GM18517 (cell line): ENCODE data around the gene ETFDH.
"Not testable (repeated sequence)": the region's sequence is repeated elsewhere in the genome, so short reads cannot be mapped to it uniquely, and the experiment has no call there.

Experiments used
- ATAC-seq: cut with Tn5 transposase; IDR thresholded peaks from one replicate; pipeline ENCODE4 v1.9.1; 2021; ENCODE audit warnings: mild to moderate bottlenecking, moderate library complexity; ENCODE audit not compliant: unreplicated experiment

Gene ETFDH

DNA sequence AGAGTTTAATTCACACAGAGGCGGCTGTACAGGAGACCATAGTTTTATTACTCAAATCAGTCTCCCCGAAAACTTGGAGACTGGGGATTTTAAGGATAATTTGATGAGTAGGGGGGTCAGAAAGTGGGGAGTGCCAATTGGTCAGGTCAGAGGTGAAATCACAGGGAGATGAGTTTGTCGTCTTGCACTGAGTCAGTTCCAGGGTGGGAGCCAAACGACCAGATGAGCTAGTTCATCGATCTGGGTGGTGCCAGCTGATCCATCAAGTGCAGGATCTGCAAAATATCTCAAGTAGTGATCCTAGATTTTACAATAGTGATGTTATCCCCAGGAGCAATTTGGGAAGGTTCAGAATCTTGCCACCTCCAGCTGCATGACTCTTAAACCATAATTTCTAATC, 4.0 kb downstream of the ETFDH start:
- ATAC-seq, result no peak

DNA sequence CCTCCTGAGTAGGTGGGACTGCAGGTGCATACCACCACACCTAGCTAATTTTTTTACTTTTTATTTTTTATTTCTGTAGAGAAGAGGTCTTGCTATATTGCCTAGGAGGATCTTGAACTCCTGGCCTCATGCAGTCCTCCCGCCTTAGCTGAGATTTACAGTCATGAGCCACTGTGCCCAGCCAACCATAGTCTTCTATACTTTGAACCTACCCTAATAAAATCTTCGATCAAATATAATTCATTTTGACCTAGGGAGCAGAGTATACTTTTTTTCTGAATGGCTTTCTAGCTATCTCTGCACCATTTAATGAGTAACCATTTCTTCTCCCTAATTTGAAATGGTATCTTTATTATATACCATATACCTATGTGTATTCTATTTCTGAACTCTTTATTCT, 6.7 kb downstream of the ETFDH start:
- ATAC-seq, result no peak

DNA sequence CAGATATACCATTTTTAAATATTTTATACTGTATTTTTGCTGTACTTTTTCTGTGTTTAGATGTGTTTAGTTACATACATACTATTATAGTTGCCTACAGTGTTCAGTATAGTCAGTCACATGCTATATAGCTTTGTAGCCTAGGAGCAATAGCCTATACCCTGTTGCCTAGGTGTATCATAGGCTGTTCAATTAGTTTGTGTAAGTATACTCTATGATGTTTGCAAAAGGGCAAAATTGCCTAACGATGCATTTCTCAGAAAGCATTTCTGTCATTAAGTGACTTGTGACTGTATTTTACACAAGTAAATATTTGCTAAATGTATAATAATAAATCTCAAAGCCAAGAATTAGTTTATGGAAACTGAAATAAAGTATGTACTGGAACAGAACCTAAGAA, 9.5 kb downstream of the ETFDH start:
- ATAC-seq, result no peak

DNA sequence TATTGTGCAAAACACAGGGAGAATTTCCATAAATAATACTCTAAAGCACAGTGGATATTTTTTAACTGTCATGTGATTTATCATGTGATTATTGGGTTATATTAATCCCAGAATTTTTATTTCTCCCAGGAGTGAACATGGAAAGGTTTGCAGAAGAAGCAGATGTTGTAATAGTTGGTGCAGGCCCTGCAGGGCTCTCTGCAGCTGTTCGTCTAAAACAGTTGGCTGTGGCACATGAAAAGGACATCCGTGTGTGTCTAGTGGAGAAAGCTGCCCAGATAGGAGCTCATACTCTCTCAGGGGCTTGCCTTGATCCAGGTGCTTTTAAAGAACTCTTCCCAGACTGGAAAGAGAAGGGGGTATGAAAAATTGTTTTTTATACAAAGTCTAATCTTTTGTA, 10.0 kb downstream of the ETFDH start:
- ATAC-seq, result no peak

DNA sequence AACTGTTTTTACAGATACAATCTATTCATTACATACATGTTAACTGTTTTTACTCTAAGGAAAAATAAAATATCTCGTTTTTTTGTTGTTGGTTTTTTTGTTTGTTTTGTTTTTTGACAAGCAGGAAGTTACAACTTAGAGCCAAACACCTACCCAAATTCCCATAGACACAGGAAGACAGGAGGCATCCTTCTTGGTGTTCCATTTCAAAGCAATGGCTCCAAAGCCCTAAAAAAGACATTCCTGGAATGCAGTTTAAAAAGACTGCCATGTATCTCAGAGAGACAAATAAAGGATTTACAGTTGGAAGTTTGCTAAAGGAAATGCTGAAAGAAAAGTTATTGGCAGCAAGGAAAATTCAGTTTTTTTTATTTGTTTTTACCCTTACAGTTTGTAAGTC, 16.7 kb downstream of the ETFDH start:
- no peak for ATAC-seq

DNA sequence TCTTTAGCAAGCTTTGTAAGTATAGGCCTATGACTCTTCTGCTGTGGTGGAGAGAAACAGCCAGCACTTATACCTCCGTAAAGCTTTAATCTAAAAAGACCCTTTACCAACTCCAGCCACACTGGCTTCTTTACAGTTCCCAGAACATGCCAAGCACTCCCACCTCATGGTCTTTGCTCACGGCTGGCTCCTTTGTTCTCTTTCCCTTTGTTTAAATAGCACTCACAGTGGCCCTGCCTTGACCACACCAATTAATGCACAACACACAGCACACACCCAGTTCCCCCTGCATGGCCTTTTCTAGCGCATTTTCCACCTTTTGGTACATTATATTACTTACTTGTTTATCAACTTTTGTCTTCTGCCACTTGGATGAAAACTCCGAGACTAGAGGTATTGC, 32.2 kb downstream of the ETFDH start:
- no peak for ATAC-seq

DNA sequence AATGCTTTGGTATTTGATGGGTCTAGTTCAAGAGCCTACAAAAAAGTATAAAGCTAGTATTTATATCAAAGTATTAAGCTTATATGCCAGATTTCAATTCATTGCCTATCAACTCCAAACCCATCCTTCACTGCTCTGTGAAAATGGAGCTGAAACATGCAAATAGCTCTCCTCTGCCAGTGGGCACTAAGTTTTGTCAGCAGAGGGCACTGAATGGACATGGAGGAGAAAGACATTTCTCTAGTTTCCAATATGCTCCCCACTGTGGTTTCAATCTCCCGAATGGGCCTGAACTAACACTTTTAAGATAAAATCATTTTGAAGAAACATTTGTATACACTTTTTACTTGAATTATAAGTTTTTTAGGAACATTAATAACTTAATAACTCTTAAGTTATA, 38.7 kb downstream of the ETFDH start:
- no peak for ATAC-seq

DNA sequence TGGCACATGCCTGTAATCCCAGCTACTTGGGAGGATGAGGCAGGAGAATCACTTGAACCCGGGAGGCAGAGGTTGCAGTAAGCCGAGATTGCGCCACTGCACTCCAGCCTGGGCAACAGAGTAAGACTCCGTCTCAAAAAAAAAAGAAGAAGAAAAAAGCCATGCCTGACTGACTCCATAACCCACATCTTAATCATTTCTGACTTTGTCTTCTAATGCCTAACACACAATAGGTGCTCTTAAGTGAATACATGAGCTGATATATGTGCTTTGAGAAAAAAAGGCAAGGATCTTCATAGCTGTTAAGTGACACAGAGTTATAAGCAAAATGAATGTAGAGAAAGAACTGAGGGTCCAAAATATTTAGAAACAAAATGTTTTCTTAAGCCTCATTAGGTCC, 40.5 kb downstream of the ETFDH start:
- not testable (repeated sequence) for ATAC-seq

DNA sequence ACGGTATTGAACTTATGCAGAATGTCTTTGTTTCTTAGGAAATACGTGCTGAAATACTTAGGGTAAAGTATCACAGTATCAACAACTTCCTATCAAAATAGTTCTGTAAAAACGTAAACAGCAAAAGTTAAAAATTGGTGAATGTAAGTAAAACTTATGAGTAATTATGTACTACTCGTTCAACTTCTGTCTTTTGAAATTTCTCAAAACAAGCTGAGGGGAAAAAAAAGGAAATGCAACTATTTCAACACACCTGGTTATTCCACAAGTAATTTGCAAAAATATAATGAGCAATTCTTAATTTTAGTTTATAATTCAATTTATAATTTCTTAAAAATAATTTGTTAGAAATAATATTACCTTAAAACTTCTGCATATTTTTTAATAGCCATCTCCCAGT, 42.8 kb downstream of the ETFDH start:
- ATAC-seq, result no peak

DNA sequence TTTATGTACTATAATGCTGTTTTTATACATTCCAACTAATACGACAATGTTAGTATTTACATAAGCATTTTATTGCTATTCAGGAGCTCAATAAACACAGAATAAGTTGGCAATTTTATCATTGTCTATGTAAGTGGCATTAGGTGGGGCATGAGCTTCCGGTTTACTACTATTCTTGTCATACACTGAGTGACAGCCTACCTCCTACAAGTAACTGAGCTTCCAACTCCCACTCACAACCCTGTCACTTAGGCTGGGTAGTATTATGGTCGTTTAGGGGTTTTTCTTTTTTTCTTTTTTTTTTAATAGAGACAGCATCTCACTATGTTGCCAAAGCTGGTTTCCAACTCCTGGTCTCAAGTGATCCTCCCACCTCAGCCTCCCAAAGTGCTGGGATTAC, 43.7 kb downstream of the ETFDH start:
- no peak for ATAC-seq

DNA sequence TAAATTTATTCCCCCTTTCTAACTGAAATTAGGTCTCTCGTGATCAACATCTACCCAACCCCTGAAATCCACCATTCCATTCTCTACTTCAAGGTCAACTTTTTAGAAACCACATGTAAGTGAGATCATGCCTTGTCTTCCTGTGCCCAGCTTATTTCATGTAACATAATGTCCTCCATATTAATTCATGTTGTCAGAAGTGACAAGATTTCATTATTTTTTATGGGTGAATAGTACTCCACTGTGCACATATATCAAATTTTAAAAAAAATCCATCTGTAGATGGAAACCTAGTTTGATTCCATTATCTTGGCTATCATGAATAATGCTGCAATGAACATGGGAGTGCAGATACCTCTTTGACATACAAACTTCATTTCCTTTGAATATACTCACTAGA, 49.6 kb downstream of the ETFDH start:
- ATAC-seq, result no peak

DNA sequence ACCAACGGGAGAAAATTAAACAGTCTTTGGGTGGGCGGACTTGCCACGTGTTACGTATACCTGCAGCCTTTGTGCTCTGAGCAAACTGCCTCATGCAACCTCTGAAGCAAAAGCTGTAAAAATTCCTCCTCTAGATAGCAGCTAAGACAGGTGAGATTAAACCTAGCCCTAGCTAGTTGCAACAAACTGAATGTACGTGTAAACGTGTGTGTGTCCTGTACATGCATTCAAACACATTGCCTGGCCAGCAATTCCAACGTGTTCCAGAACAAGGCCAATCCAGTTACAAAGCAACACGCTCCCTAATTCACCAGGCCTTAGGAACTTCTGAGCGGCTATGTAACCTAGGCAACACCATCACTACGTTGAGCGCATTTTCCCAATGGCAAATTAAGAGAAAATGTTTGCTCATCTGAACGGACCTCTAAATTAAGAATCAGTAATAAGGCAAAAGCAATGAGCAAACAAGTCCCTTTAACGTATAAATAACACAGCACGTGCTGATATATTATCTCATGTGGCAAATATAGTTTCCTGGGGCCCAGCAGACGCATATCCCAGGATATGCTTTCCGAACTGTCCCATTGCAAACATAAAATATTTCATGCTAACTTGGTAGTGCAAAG, 50.3 kb downstream of the ETFDH start:
- ATAC-seq, result peak; percentile 22

DNA sequence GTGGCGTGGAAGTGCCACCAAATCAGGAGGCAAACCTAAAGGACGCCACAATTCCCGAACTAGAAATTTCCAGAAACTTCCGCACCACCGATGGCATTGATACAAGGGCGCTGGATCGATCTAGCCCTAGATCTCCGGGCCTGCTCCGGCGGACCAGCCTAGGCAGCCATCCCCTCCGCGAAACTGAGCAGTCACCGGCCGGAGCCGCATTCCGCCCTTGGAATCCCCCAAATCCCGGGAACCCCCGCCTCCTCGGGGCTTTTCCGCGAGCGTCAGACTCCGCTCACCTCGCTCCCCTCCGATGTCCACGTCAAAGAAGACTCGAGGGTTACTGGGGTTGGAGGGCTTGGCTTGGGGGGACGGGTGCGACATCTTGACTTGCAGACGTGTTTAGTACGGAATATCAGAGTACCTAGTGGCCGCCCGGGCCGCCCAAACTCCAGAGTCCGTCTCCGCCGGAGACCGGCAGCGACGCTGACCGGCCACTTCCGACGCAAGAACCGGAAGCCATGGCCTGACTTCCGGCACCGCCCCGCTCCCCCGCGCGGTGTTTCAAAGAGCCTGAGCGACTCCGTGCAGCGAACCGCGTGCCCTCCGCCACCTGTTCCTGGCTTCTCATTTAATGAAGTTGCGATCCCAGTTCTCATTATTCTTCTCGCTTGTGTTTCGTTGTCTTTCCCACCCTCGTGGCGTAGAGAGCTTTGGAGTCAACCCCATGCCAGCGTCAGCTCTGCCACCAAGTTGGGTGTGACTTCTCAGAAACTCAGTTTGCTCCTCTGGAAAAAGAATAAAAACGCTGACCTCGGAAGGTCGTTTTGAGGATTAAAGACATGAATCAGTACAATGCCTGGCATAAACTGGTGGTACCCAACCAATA, 51.1 kb downstream of the ETFDH start, which contains the start of gene PPID:
Gene PPID, minus strand, starts transcription at position 480 of the 877 bp plus-strand sequence. Its CDS starts 108 bp downstream, at position 372.
- peak; percentile 93 for ATAC-seq

DNA sequence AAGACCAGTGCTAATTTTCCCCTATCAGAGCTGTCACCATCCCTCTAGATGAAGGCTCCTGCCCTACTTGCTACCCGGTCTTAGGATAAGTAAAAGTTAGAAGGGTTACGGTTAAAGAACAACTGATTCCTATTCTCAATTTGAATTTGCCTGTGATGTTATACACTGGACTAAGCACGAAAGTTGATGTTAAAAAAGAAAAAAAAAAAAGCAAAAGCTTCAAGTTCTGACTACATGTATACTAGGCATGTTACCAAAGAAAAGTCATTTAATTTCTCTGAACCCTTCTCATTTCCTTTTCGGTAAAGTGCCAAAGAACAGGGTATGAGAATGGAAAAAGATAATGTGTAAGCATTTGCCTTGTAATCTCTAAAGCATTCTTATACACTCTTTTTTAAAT, 52.5 kb downstream of the ETFDH start:
- no peak for ATAC-seq

DNA sequence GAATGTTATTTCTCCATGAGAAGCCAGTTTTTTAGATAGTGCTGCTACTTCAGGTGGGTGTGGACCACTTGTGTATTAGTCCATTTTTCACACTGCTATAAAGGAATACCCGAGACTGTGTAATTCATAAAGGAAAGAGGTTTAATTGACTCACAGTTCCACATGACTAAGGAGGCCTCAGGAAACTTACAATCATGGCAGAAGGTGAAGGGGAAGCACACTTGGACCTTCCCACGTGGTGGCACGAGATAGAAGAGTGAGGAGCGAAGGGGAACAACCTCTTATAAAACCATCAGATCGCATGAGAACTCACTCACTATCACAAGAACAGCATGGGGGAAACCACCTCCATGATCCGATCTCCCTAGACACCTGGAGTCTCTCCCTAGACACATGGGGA, 54.5 kb downstream of the ETFDH start:
- ATAC-seq, result no peak

DNA sequence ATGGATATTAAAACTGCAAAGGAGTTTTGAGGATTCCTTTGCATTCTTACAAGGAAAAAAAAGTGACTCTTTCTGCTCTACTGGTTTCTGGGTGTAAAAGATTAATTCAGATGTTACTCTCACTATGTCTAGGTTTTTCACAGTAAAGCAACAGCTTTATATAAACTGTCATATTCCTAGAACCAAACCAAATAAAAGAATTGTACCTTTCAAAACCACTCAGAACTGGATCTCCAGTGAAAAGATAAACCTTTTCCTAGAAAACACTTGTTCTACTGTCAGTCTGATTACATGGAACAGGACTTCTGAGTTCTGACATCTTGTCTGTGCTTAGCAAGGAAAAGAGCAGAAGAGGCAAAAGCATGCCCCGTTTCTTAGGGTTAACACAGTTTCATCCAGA, 56.1 kb downstream of the ETFDH start:
- no peak for ATAC-seq

DNA sequence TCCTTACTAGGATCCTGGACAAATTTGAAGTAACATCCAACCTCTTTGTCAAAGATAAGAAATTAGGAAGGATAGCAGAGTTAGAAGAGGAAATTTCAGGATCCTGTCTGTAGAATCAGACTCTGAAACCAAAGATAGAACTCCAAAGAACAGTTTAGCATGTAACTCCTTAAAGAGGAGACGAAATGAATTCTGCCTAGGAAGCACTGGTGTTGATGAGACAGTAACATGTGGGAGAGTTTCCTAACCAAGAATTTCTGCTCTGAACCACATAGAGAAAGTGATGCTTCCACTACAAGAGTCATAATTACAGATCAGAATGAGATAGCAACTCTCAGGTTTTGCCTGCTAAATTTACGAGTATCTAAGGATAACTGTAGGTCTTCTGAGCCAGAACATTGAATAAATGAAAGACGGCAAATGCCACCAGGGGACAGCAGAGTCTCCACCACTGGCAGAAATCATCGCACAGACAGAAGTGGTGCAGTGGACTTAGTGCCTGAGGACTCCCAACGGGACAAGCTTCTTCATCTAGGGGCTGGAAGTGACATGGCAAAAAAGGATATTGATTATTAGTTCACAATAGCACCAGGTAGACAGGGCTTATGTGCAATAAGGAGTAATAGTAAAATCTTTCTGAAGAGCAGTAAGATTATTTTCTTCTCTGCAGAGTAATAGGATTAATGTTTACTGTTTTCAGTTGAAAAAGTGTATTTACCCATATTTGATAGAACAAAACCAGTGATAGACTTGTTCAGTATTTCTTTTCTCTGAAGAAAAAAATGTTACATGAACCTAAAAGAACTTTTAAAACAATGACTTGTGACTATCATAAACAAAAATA, 57.8 kb downstream of the ETFDH start:
- peak; percentile 91 for ATAC-seq

DNA sequence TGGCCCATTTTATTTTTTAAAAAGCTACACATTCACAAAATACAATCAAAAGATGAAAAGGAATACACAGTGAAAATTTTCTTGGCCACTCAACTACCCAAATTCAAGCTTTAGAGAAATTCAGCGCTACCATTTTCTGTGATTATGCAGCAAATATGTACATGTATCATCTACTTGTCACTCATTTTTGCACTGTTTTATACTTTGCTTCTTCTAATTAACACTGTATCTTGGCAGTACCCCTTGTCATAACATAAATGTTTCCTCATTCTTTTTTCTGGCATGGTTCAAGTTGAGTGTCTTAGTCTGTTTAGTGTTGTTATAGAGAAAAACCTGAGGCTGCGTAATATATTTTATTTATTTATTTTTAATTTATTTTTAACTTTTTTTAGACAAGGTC, 66.8 kb downstream of the ETFDH start:
- ATAC-seq, result no peak

DNA sequence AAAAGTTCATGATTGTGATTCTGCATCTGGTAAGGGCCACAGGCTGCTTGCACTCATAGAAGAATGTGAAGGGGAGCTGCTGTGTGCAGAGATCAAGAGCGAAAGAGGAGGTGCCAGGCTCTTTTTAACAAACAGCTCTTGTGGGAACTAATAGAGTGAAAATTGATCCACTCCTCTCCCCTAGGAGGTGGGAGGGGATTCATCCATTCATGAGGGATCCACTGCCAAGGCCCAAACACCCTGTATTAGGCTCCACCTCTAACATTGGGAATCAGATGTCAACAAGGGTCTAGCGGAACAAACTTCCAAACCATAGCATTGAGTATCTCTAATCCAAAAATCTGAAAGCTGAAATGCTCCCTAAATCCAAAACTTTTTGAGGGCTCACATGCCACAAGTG, 67.5 kb downstream of the ETFDH start:
- ATAC-seq, result no peak

DNA sequence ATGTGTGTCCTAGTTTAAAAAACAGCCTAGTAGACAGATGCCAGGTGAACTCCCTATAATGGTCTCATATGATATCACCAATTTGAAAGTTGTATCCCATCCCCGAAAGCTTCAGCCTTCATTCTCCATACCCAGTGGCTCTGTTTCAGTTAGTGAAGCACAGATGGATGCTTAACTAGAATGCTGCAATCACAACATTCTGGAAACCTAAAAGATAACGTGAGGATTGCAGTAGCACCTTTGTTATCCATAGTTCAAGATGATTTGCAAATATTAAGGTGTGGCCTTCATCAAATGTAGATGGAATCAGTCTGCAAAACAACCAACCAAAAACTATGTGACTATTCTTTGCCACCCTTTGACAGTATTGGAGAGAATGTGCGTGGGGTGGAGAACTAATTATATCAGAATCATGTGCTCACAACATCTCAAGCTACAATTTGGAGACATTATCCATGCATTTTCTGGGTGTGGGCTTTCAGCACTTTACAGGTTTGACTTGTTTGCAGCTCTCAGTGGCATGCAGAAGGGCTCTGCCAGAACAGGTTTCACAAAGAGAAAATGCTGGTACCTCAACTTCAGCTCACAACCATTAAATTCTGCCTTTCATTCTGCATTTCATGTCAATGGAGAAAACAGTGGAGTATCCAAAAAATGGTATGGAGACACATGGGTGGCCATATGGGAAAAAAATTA, 69.4 kb downstream of the ETFDH start:
- ATAC-seq, result no peak

DNA sequence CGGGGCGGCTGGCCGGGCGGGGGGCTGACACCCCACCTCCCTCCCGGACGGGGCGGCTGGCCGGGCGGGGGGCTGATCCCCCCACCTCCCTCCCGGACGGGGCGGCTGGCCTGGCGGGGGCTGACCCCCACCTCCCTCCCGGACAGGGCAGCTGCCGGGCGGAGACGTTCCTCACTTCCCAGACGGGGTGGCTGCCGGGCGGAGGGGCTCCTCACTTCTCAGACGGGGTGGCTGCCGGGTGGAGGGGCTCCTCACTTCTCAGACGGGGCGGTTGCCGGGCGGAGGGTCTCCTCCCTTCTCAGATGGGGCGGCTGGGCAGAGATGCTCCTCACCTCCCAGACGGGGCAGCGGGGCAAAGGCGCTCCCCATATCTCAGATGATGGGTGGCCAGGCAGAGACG, 74.4 kb downstream of the ETFDH start:
- ATAC-seq, result not testable (repeated sequence)
